Stimulated activated CD8-positive, alpha-beta memory T cell treated with anti-CD3 and anti-CD28 coated beads, Interleukin-12 subunit alpha, Interleukin-12 subunit beta, amount 100 ng/mL, for 4 hours (primary cell): ENCODE measurements around the gene GNPDA1.

Experiments used
- DNase-seq: peaks from one replicate; pipeline ENCODE4 v3.0.0-alpha.2; 2020; ENCODE audit warnings: low read depth

Gene GNPDA1

GRCh38 chr5:142023836-142024235 is 11.0 kb upstream of the GNPDA1 start:
- DNase-seq: no peak

DNA sequence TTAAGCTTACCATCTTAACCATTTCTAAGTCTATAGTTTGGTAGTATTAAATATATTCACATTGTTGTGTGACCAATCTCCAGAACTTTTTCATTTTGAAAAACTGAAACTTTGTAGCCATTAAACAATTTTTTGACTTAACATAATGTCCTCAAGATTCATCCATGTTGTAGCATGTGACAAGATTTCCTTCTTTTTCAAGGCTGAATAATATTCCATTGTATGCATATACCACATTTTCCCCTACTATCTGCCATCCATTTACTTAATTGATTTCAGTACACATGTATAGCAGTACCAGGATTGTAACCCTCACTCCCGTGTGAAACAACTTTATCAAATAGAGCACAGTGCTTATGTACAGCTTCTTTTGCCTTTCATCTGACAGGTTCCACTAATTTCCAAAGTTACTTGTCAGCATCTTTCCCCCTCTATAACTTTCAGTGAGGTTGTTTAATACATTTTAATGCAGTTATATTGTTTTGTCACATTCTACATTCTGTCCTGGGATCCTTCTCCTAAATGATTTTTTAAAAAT is 7.4 kb upstream of the GNPDA1 start:
- DNase-seq: no peak

DNA sequence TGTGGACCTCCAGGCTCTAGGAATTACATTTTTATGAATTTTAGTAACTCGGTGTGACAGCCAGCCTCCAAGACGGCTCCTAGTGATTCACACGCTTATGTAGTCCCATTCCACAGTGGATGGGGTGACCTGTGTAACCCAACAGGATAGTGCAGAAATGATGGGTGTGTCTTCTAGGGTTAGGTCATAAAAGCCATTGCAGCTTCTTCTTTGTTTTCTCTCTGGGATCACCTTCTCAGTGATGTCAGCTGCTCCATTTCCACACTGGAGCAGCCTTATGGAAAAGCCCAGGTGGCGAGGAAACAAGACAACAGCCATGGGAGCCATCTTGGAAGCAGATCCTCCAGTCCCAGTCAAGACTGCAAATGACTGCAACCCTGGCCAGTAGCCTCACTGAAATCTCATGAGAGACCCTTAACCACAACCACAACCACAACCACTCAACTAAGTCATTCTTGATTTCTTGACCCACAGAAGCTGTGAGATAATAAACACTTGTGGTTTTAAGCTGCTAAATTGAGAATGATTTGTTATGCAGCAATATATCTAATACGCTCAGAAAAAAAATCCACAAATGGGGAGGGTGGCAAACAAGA is 5.1 kb upstream of the GNPDA1 start:
- DNase-seq: no peak

DNA sequence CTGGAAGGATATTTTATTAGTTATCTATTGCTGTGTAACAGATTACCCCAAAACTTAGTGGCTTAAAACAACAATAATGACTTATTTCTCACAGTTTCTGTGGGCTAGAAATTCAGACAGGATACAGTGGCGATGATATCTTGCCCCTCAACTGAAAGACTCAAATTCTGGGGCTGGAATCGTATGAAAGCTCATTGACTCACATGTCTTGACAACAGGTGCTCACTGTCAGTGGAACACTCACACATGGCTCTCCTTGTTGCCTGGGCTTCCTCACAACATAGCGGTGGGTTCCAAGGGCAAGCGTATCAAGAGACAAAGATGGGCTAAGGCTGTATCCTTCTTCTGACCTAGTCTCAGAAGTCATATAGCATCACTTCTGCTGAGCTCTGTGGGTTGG is 3.7 kb upstream of the GNPDA1 start:
- DNase-seq: no peak

GRCh38 chr5:142015781-142016533 is 3.1 kb upstream of the GNPDA1 start:
- no peak for DNase-seq

GRCh38 chr5:142014911-142015584 is 2.2 kb upstream of the GNPDA1 start:
- no peak for DNase-seq

DNA sequence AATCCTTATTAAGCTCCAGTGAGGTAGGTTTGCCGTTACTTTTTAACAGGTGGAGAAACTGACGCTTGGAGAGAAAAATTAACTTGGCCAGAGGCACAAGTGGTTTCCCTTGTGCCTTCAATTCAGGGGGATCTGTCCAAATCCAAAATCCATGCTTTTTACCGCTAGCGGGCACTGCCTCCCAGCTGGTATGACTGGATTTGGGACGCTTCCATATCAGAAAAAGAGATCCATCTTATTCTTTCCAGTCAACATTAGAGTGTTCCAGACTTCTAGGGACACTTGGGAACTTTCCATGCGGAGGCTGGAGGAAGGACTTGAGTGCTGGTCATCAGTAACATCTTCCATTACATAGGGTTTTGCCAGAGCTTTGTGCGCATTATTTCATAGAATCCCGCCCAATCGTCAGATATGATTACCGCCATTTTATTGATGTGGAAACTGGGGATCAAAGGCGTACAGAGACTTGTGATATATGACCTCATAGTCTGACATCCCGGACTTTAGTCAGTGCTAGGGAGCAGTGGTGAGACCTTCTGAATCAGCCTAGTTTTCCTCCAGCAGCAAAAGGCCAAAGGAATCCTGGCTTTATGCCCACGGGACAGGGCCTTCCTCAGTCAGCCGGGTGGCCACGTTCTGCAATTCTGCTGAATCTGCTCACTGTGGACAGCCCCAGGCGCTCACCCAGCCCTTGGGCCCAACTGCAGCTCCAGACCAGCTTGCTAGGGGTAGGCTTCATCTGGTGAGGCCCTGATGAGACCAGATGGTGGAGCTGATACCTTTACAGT is 1.1 kb upstream of the GNPDA1 start:
- no peak for DNase-seq

DNA sequence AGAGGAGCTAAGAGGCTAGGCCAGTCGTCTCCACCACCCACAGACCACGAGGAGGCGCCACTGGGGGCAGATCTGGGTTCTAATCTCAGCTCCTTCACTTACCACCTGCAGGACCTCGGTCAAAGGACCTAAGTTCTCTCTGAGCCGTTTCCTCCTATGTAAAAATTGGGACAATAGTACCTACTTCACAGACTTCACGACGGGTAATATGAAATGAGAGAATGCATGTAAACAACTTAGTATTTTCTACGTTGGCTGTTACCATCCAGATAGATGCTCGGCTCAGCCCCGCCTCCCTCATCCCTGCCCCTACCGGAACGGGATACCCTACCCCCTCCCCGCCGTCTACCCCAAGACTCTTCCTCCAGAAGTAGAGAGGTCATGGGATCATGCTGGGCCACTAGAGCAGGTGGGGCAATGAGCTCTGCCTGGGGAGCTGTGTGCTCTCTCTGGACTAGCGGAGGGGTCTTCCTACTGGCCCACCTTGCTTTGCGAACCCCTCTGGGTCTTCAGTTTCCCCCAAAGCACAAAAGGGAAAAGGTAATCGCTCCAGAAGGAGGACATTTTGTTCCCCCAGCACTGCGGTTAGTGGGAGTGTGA is 541 bp downstream of the GNPDA1 start:
- peak; percentile 30 for DNase-seq

DNA sequence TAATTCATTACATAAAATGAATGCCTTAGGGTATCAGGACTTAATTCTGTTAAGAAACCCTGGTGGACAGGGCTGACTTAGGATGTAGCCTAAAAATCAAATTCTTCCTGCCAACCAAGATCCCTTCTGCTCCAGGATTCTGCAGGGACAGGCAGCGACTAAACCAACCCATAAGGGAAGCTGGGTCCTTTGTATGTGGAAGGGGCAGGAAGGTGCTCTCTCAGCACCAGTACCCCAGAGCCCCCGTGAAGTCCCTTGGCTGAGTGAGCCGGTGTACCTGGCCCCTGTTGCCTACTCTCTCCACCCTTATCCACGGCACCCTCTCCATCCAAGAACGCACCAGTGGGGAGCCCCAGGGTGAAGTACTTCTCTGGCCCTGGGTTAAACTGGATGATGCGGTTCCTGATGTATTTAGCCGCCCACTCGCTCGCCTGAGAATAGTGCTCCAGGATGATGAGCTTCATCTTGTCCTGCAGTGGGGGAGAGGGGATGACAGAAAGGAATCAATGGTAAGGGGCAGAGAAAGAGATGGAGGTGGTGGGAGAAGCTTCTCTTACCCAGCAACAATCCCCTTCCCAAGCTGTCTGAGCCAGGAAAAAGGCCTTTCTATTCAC is 1.1 kb downstream of the GNPDA1 start:
- no peak for DNase-seq

DNA sequence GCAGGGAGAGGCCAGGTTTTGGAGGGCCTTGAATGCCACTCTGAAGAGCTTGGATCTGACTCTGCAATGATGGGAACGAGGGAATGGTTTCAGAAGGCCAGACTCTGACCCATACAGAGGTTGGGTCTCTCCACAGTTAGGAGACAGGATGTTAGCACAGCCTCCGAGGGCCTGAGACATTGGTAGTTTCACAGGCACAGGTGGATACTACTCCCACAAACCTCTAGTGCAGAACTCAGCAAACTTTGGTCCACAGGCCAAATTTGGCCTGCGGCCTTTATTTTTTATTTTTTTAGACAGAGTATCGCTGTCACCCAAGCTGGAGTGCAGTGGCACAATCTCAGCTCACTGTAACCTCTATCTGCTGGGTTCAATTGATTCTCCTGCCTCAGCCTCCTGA is 2.9 kb downstream of the GNPDA1 start:
- no peak for DNase-seq

GRCh38 chr5:142008813-142009212 is 4.0 kb downstream of the GNPDA1 start:
- no peak for DNase-seq

DNA sequence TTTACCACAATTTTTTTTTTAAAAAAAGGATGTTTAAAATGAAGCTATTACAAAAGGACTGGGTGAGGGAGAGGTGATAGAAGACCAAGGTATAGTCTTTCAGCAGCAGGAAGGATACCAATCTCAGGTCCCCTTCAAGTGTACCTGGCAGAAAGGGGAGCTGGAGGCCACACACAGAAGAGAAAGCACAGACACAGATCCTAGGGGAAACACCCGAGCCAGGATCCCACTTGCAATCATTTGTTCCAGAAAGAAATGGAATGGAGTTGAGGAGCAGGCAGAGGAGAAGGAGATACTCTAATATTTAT is 5.6 kb downstream of the GNPDA1 start:
- no peak for DNase-seq

GRCh38 chr5:142006363-142007236 is 6.2 kb downstream of the GNPDA1 start:
- no peak for DNase-seq

DNA sequence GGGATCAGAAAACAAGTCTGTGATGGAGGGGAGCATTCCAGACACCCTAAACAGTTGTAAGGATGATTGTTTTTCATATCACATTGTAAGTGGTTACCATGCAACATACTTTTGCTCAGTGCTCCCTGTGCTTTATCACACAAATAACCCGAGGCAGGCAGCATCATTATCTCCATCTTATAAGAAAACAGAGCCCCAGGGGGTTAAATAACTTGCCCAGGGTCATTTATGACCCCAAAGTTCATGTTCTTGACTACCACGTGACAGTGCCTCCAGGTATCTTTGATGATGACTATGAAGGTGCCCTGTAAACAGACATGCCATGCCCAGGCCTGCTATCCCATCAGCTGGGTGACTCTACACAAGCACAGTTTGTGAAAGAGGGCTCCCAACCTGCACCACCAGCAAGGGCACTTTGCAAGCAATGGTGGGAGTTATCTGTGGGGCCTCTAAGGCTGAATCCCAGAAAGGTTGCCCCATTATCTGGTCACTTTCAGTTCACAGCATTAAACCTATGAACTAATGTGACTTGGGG is 9.5 kb downstream of the GNPDA1 start:
- DNase-seq: no peak

DNA sequence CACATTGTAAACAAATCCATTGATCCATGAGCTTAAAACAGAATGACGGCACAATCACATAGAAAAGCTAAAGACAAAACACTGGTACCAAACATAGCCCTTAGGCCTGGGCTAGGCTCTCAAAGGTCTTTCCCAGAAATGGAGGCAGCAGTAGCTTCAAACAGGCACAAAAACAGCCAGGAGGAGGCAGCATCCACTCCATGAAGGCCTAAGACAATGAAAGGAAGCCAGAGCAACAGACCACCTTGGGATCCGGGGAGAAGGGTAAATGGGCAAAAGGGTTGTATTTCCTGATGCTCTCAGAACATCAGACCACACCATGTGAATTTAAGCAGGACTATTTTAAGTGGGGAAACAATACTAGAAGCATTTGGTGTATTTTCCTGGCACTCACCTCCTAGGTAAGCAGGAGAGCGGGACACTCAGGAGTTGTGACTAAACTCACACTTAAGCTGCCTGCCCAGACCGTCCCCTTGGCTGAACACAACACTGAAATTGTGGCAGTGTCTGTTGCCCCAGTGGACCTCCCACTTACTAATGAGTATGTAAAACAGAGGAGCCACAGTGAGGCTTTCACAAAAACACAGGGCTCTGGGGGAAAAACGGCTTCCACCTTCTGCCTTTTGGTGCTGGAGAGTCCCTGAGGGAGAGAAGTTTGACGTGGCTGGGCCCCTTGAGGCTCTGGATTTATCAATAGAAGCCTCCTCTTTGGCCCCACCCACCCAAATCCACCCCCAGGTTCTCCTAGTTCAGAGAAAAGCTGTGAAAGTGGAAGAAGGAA is 11.9 kb downstream of the GNPDA1 start:
- no peak for DNase-seq

DNA sequence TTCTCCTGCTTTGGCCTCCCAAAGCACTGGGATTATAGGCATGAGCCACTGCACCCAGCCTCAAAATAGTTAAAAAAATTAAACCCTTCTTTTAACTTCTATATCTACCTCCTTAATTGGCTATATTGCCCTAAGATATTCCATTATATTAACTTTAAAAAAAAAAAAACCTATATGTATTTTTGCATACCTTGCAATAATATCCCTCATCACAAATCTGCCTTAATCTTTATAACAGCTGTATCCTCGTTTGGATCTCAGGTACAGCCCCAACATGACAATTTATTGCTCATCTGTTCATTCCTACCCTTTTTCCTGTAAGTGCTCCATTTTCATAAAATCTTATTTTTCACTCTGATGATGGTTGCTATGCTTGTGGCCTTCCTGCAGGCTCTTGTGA is 12.7 kb downstream of the GNPDA1 start:
- no peak for DNase-seq

GRCh38 chr5:141997358-141997960 is 15.4 kb downstream of the GNPDA1 start:
- no peak for DNase-seq

GRCh38 chr5:141995656-141996055 is 17.2 kb downstream of the GNPDA1 start:
- DNase-seq: no peak

- no peak for DNase-seq
These were observed 18.2 kb downstream of the GNPDA1 start for GRCh38 chr5:141994511-141995136.
